HG03571 (cell line): Measurements from ENCODE around the gene ABCB8.

Experiments used
- ATAC-seq: cut with Tn5 transposase; IDR thresholded peaks from one replicate; pipeline ENCODE4 v1.9.1; 2021; ENCODE audit not compliant: unreplicated experiment

Gene ABCB8

GRCh38 chr7:151070574-151070960 lies 42.3 kb downstream of the ABCB8 start:
- ATAC-seq: no peak

GRCh38 chr7:151071032-151071866 lies 43.0 kb downstream of the ABCB8 start:
- no peak for ATAC-seq

GRCh38 chr7:151073990-151074389 lies 45.7 kb downstream of the ABCB8 start:
- no peak for ATAC-seq

- no peak for ATAC-seq
Measured at GRCh38 chr7:151074817-151075661, 46.8 kb downstream of the ABCB8 start.

- no peak for ATAC-seq
Measured at GRCh38 chr7:151075662-151075971, 47.4 kb downstream of the ABCB8 start.

GRCh38 chr7:151075978-151076426 lies 47.8 kb downstream of the ABCB8 start:
- no peak for ATAC-seq

GRCh38 chr7:151076863-151077704 lies 48.8 kb downstream of the ABCB8 start:
- no peak for ATAC-seq

- no peak for ATAC-seq
Measured at GRCh38 chr7:151077705-151078232, 49.5 kb downstream of the ABCB8 start.

- ATAC-seq: no peak
Measured at GRCh38 chr7:151078233-151079040, 50.2 kb downstream of the ABCB8 start.

GRCh38 chr7:151079199-151079910 lies 51.1 kb downstream of the ABCB8 start:
- ATAC-seq: no peak

GRCh38 chr7:151080067-151080521 lies 51.8 kb downstream of the ABCB8 start:
- no peak for ATAC-seq

GRCh38 chr7:151080522-151081169 lies 52.4 kb downstream of the ABCB8 start, which contains the start of gene FASTK:
Gene FASTK (minus strand): TSS chr7:151080809. CDS start chr7:151080766, 43 bp downstream.
- peak; percentile 73 for ATAC-seq

- ATAC-seq: no peak
Measured at GRCh38 chr7:151081170-151082101, 53.2 kb downstream of the ABCB8 start.

GRCh38 chr7:151082141-151083070 lies 54.2 kb downstream of the ABCB8 start:
- ATAC-seq: no peak

GRCh38 chr7:151083071-151083823 lies 55.0 kb downstream of the ABCB8 start, which contains the start of gene TMUB1:
Gene TMUB1 (minus strand): TSS chr7:151083493. CDS start chr7:151082563, 930 bp downstream.
- peak; percentile 47 for ATAC-seq

GRCh38 chr7:151083824-151084160 lies 55.5 kb downstream of the ABCB8 start:
- no peak for ATAC-seq
